ENCODE data around the gene MYO1D.

DNA sequence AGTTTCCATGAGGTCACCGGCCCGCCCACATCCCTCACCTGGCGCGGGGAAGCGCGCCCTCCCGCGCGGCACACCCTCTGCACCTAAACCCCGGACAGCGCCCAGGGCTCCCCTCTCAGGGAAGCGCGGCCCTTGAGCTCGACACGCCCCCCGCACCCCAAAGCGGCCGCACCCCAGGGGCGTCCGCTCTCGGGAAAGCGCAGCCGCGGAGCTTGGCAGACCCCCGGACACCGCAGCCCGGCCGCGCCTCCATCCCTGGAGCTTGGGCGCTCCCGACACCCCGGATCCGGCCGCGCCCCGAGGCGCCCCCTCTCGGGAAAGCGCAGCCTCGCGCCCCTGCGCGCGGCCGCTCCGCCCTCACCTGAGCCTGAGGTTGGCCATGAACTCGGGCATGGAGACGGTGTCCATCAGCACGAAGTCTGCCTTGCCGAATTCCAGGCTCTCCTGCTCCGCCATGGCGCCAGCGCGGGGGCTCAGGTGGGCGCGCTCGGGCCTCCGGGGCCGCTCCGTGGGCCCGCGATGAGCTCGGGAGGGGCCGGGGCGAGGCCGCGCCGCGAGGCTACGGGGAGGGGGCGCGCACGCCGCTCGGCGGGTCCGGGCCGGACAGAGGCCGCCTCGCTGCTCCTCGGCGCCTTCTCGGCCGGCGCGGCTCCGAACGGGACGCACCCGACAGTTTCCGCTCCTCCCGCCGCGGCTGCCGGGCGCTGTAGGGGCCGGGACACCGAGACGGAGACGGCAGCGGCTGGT is at the start of gene MYO1D:
- TF ChIP-seq CTCF (IDR thresholded peaks at IDR 0.05) (0 out of 2 replicates have a peak, but pooled peaks have one; percentile 12), ZNF512 (CRISPR knock-in tag; IDR thresholded peaks at IDR 0.05; ENCODE audit: borderline replicate concordance) (no peak), JUN (CRISPR knock-in tag; IDR thresholded peaks at IDR 0.05) (no peak), TEAD4 (CRISPR knock-in tag; IDR thresholded peaks at IDR 0.05) (no peak), TCF7 (CRISPR knock-in tag; IDR thresholded peaks at IDR 0.05; ENCODE audit: low read depth) (no peak), ZNF121 (CRISPR knock-in tag; IDR thresholded peaks at IDR 0.05) (no peak), KAT7 (CRISPR knock-in tag; IDR thresholded peaks at IDR 0.05; ENCODE audit: borderline replicate concordance) (no peak), CREB1 (CRISPR knock-in tag; IDR thresholded peaks at IDR 0.05) (no peak)
- TF ChIP-seq, protein P1, sequence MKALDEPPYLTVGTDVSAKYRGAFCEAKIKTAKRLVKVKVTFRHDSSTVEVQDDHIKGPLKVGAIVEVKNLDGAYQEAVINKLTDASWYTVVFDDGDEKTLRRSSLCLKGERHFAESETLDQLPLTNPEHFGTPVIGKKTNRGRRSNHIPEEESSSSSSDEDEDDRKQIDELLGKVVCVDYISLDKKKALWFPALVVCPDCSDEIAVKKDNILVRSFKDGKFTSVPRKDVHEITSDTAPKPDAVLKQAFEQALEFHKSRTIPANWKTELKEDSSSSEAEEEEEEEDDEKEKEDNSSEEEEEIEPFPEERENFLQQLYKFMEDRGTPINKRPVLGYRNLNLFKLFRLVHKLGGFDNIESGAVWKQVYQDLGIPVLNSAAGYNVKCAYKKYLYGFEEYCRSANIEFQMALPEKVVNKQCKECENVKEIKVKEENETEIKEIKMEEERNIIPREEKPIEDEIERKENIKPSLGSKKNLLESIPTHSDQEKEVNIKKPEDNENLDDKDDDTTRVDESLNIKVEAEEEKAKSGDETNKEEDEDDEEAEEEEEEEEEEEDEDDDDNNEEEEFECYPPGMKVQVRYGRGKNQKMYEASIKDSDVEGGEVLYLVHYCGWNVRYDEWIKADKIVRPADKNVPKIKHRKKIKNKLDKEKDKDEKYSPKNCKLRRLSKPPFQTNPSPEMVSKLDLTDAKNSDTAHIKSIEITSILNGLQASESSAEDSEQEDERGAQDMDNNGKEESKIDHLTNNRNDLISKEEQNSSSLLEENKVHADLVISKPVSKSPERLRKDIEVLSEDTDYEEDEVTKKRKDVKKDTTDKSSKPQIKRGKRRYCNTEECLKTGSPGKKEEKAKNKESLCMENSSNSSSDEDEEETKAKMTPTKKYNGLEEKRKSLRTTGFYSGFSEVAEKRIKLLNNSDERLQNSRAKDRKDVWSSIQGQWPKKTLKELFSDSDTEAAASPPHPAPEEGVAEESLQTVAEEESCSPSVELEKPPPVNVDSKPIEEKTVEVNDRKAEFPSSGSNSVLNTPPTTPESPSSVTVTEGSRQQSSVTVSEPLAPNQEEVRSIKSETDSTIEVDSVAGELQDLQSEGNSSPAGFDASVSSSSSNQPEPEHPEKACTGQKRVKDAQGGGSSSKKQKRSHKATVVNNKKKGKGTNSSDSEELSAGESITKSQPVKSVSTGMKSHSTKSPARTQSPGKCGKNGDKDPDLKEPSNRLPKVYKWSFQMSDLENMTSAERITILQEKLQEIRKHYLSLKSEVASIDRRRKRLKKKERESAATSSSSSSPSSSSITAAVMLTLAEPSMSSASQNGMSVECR (CRISPR knock-in tag; IDR thresholded peaks at IDR 0.05; ENCODE audit: borderline replicate concordance), result no peak; the same call in 1 of the 2 replicates
- TF ChIP-seq, protein P2, sequence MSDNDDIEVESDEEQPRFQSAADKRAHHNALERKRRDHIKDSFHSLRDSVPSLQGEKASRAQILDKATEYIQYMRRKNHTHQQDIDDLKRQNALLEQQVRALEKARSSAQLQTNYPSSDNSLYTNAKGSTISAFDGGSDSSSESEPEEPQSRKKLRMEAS (CRISPR knock-in tag; IDR thresholded peaks at IDR 0.05), result peak; percentile 20; the same call in 1 of the 2 replicates
- TF ChIP-seq, protein P3, sequence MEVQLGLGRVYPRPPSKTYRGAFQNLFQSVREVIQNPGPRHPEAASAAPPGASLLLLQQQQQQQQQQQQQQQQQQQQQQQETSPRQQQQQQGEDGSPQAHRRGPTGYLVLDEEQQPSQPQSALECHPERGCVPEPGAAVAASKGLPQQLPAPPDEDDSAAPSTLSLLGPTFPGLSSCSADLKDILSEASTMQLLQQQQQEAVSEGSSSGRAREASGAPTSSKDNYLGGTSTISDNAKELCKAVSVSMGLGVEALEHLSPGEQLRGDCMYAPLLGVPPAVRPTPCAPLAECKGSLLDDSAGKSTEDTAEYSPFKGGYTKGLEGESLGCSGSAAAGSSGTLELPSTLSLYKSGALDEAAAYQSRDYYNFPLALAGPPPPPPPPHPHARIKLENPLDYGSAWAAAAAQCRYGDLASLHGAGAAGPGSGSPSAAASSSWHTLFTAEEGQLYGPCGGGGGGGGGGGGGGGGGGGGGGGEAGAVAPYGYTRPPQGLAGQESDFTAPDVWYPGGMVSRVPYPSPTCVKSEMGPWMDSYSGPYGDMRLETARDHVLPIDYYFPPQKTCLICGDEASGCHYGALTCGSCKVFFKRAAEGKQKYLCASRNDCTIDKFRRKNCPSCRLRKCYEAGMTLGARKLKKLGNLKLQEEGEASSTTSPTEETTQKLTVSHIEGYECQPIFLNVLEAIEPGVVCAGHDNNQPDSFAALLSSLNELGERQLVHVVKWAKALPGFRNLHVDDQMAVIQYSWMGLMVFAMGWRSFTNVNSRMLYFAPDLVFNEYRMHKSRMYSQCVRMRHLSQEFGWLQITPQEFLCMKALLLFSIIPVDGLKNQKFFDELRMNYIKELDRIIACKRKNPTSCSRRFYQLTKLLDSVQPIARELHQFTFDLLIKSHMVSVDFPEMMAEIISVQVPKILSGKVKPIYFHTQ (CRISPR knock-in tag; IDR thresholded peaks at IDR 0.05), result no peak
- TF ChIP-seq, protein P4, sequence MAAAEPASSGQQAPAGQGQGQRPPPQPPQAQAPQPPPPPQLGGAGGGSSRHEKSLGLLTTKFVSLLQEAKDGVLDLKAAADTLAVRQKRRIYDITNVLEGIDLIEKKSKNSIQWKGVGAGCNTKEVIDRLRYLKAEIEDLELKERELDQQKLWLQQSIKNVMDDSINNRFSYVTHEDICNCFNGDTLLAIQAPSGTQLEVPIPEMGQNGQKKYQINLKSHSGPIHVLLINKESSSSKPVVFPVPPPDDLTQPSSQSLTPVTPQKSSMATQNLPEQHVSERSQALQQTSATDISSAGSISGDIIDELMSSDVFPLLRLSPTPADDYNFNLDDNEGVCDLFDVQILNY (CRISPR knock-in tag; IDR thresholded peaks at IDR 0.05), result no peak
